ENCODE data around the gene FOXP3. TPM values are rescaled to one million over a fixed set of nuclear protein-coding genes. Genes with fewer than 3 reads are reported as not detected.

FOXP3 gene
- total and polyA plus RNA-seq, 8 donors, result 0.04 to 0.16 (median 0.12) TPM; not detected in 5

DNA sequence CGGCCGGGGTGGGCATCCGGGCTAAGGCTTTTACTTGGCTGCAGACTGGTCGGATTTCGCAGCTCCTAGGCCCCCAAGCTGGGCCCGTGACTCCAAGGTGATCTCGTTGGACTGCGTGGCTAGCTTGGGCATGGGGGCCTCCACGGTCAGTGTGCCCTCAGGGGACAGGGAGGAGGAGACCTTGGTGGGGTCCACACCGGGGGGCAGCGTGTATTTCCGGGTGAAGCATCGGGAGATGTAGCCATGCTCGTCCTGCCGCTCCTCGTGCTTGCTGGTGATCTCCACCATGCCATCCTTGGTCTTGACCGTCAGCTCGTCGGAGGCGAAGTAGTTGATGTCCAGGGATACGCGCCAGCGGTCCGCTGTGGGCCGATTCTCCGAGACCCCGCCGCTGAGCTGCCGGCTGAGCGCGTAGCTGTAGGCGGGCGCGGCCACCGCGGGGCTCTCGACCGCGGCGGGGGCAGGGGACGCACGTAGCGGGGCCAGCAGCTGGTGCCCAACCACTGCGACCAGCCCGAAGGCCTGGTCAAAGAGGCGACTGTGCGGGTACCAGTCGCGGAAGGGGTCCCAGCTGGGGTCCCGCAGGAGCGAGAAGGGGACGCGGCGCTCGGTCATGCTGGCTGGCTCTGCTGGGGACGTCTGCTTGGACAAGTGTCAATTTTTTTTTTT, 30.5 kb downstream of the FOXP3 start:
- TF ChIP-seq, protein P1, sequence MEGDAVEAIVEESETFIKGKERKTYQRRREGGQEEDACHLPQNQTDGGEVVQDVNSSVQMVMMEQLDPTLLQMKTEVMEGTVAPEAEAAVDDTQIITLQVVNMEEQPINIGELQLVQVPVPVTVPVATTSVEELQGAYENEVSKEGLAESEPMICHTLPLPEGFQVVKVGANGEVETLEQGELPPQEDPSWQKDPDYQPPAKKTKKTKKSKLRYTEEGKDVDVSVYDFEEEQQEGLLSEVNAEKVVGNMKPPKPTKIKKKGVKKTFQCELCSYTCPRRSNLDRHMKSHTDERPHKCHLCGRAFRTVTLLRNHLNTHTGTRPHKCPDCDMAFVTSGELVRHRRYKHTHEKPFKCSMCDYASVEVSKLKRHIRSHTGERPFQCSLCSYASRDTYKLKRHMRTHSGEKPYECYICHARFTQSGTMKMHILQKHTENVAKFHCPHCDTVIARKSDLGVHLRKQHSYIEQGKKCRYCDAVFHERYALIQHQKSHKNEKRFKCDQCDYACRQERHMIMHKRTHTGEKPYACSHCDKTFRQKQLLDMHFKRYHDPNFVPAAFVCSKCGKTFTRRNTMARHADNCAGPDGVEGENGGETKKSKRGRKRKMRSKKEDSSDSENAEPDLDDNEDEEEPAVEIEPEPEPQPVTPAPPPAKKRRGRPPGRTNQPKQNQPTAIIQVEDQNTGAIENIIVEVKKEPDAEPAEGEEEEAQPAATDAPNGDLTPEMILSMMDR (IDR thresholded peaks at IDR 0.05), result no peak
- no peak overlapping the region for H3K4me3 ChIP-seq
- peaks cover 0 to 4% (median 0%) of the 10 kb centered on the region in 4 donors for H3K27me3 ChIP-seq
- H3K4me1 ChIP-seq, result no peaks in the 10 kb centered on the region
- intact Hi-C loops (cut with DNase I), result no loop called here
- no peak overlapping the region for H3K27ac ChIP-seq
- no peak for ATAC-seq
- no peak for DNase-seq
- no peak for FAIRE-seq
- no peaks in the 10 kb centered on the region for H3K36me3 ChIP-seq
- whole genome bisulfite sequencing, 2 donors, result 52 to 64% methylated on average over 56 of the region's 56 CpGs
- no peaks in the 10 kb centered on the region for H3K9me3 ChIP-seq

DNA sequence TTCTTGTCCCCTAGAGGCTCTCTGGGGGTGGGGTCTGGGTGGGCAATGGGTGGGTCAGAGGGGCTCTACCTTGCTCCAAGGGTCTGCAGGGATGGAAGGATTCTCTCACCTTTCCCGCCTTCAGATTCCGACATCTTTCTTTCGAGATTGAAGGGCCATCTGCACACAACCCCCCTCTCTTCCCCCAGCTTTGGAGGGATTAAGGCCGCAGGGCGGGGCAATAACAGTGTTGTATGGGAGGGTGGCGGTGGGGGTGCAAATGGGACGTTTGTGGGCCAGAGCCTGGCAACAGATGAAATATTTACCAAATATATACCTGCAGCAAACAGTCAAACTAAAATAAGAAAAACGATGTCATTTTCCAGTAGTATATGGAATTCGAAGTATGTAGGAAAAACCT, 31.3 kb downstream of the FOXP3 start, which contains the start of gene CACNA1F:
Gene CACNA1F, minus strand, starts transcription at position 165 of the 400 bp plus-strand sequence. Its CDS starts 31 bp downstream, at position 134.
- Histone ChIP-seq H3K27me3 (no peaks in the 10 kb centered on the region), H3K4me1 (no peaks in the 10 kb centered on the region), H3K4me3 (no peak within 1 kb of the TSS), H3K36me3 (no peaks in the 10 kb centered on the region), H3K9me3 (no peaks in the 10 kb centered on the region), H3K27ac (no peak within 1 kb of the TSS)
- DNase-seq, result no peak
- FAIRE-seq, result no peak
- no peak for ATAC-seq
- WGBS, 2 donors, result 73 to 75% methylated on average over 9 of the region's 9 CpGs
- TF ChIP-seq, protein P1 (IDR thresholded peaks at IDR 0.05), result no peak
- intact Hi-C loops (cut with DNase I), result no loop called here

DNA sequence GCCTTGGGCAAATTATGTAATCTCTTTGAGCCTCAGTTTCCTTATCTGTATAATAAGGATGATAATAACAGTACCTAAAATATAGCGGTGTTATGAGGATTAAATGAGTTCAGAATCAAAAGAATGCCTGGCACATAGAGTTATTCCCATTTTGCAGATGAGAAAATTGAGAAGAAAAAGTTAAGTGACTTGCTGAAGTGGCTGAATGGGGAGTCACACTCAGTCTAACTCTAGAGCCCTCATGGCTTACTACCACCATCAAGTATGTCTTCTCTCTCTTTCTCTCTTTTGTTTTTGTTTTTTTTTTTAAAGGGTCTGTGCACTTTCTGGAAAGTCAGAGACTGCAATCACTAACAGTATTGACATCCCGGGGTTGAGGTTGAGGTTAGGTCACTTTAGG, 32.0 kb downstream of the FOXP3 start:
- no peaks in the 10 kb centered on the region for H3K9me3 ChIP-seq
- no peaks in the 10 kb centered on the region for H3K36me3 ChIP-seq
- FAIRE-seq, result no peak
- H3K27me3 ChIP-seq, result no peaks in the 10 kb centered on the region
- no peak for DNase-seq
- ATAC-seq, result no peak
- H3K4me3 ChIP-seq, result no peak overlapping the region
- TF ChIP-seq, protein P1 (IDR thresholded peaks at IDR 0.05), result no peak
- no peaks in the 10 kb centered on the region for H3K4me1 ChIP-seq
- intact Hi-C loops (cut with DNase I), result no loop called here
- H3K27ac ChIP-seq, result no peak overlapping the region
- 74 to 90% methylated on average over 2 of the region's 2 CpGs for WGBS, 2 donors

DNA sequence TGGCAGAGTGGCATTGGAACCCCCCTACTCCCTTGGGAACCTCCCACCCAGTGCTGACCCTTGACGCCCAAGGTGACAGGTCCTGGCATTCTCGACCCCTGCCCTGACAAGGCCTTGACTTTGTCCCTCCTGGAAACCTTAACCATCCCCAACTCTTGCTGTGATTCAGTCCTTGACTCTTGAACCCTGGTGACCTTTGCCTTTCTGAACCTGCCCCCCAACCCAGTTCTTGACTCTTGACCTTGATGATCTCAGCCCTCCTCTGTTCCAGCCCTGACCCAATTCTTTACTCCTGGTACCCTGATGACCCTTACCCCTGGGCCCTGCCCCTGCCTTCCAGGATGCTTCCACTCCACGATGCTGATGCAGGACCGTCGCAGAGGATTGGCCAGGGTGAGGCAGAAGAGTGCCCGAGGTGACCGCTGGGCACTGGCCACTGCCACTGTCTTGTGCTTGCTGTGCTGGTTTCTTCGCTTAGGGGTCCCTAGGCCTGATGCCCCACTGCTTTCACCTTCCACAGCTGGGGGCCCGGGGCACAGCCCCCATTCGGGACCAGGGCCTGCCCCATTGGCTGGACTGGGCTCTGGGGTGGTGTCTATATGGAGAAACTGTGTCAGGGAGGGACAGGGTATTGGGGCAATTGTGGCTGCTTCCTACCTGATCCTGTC, 33.0 kb downstream of the FOXP3 start:
- ATAC-seq, result no peak
- H3K4me1 ChIP-seq, result no peaks in the 10 kb centered on the region
- H3K27me3 ChIP-seq, result no peaks in the 10 kb centered on the region
- intact Hi-C loops (cut with DNase I), result no loop called here
- no peak overlapping the region for H3K4me3 ChIP-seq
- no peak for FAIRE-seq
- no peaks in the 10 kb centered on the region for H3K36me3 ChIP-seq
- H3K27ac ChIP-seq, result no peak overlapping the region
- TF ChIP-seq, protein P1 (IDR thresholded peaks at IDR 0.05), result no peak
- no peak for DNase-seq
- 85 to 93% methylated on average over 10 of the region's 10 CpGs for WGBS, 2 donors
- H3K9me3 ChIP-seq, result no peaks in the 10 kb centered on the region

Measured in pancreas (tissue), 10 donors.